Peyer's patch (tissue), 4 donors: ENCODE data around the gene TSHZ3. TPM values are rescaled to one million over a fixed set of nuclear protein-coding genes. Genes with fewer than 3 reads are reported as not detected.

Experiments used
- DNase-seq, 3 donors: peaks; one replicate each; pipeline ENCODE4 v3.0.0-alpha.2; 2017 to 2019
- H3K27ac ChIP-seq, 4 donors: fragments of 200-600 bp; sonication (generic); one replicate each; pipeline ENCODE4 v1.5.1; 2016 to 2019
- H3K27me3 ChIP-seq, 2 donors: fragments of 200-600 bp; sonication (generic); one replicate each; pipeline ENCODE4 v1.5.1; 2019
- H3K36me3 ChIP-seq, 3 donors: fragments of 200-600 bp; sonication (generic); one replicate each; pipeline ENCODE4 v1.5.1; 2016 to 2019
- H3K4me1 ChIP-seq, 4 donors: fragments of 200-600 bp; sonication (generic); one replicate each; pipeline ENCODE4 v1.5.1; 2016 to 2019
- H3K4me3 ChIP-seq, 4 donors: fragments of 200-600 bp; sonication (generic); 1 replicate in 3 of 4; 2 replicates in 1 of 4; pipeline ENCODE4 v1.5.1; 2016 to 2019; ENCODE audit warnings: mild to moderate bottlenecking in 1 of 4
- H3K9me3 ChIP-seq, 4 donors: fragments of 200-600 bp; sonication (generic); one replicate each; pipeline ENCODE4 v1.5.1; 2016 to 2019; ENCODE audit warnings: mild to moderate bottlenecking in 1 of 4
- POLR2A ChIP-seq, 2 donors: fragments of 450-650 bp; IDR thresholded peaks; one replicate each; pipeline ENCODE4 v1.5.1; 2017; ENCODE audit warnings: antibody characterized with exemption in 2 of 2, mild to moderate bottlenecking in 2 of 2, moderate library complexity in 2 of 2
- total RNA-seq, 4 donors: library from RNA; depleted of rRNA; stranded (reverse); fragments of >200 nt; gene quantifications; one replicate each; pipeline ENCODE4 v1.1.0, GENCODE V29; 2016
- TF ChIP-seq, protein P1 (sequence below), 6 experiments: fragments of 450-650 bp in 4 of 6; fragments of 200-600 bp in 2 of 6; sonication (generic) in 1 of 6; IDR thresholded peaks; one replicate each; pipeline ENCODE4 v1.5.1; 2017 to 2019; ENCODE audit warnings: antibody characterized with exemption in 6 of 6, mild to moderate bottlenecking in 3 of 6, moderate library complexity in 1 of 6

The TSHZ3 gene
- total RNA-seq, 4 donors from 2014 or later: 0.70 to 14.0 (median 3.0) TPM

DNA sequence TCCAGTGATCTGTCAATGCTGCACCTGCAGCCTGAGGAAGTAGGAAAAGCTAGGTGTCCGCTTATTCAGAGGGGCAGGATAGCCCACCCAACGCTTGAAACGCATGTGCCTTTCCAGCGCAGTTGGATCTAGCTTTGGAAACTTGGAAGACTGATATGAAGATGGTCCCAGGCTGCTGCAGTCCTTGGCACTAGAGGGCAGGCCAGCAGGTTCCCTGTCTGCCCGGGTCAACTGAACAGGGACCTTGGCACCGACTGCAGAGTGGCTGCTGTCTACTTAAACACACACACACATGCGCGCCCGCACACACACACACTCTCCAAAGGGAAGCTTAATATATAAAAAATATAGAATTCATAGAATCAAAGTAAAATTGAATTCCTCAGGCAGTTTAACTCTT lies 100.0 kb downstream of the TSHZ3 start:
- Histone ChIP-seq H3K4me1 (no peaks in the 10 kb centered on the region), H3K27ac (no peak overlapping the region), H3K27me3 (no peaks in the 10 kb centered on the region), H3K4me3 (no peak overlapping the region), H3K36me3 (no peaks in the 10 kb centered on the region), H3K9me3 (no peaks in the 10 kb centered on the region)
- no peak for DNase-seq
- no peak for TF ChIP-seq POLR2A (IDR thresholded peaks at IDR 0.05)
- TF ChIP-seq, protein P1, sequence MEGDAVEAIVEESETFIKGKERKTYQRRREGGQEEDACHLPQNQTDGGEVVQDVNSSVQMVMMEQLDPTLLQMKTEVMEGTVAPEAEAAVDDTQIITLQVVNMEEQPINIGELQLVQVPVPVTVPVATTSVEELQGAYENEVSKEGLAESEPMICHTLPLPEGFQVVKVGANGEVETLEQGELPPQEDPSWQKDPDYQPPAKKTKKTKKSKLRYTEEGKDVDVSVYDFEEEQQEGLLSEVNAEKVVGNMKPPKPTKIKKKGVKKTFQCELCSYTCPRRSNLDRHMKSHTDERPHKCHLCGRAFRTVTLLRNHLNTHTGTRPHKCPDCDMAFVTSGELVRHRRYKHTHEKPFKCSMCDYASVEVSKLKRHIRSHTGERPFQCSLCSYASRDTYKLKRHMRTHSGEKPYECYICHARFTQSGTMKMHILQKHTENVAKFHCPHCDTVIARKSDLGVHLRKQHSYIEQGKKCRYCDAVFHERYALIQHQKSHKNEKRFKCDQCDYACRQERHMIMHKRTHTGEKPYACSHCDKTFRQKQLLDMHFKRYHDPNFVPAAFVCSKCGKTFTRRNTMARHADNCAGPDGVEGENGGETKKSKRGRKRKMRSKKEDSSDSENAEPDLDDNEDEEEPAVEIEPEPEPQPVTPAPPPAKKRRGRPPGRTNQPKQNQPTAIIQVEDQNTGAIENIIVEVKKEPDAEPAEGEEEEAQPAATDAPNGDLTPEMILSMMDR (IDR thresholded peaks at IDR 0.05): no peak

DNA sequence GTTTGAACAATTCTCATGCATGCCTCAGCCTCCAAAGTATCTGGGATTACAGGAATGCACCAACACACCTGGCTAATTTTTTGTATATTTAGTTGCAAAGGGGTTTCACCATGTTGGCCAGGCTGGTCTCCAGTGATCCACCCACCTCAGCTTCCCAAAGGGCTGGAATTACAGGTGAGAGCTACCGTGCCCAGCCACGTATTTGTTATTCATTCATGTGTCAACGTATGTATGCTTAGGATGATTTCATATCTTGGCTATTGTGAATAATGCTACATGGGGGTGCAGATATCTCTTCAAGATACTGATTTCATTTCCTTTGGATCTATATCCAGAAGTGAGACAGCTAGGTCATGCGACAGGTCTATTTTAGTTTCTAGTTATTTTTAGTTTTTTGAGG lies 113.4 kb downstream of the TSHZ3 start:
- TF ChIP-seq, protein P1 (IDR thresholded peaks at IDR 0.05): no peak
- no peak for TF ChIP-seq POLR2A (IDR thresholded peaks at IDR 0.05)
- no peaks in the 10 kb centered on the region for H3K9me3 ChIP-seq
- no peak overlapping the region for H3K27ac ChIP-seq
- H3K4me3 ChIP-seq: no peak overlapping the region
- no peak for DNase-seq
- no peaks in the 10 kb centered on the region for H3K27me3 ChIP-seq
- H3K4me1 ChIP-seq: no peaks in the 10 kb centered on the region
- no peaks in the 10 kb centered on the region for H3K36me3 ChIP-seq

- no peaks in the 10 kb centered on the region for H3K36me3 ChIP-seq
- H3K9me3 ChIP-seq: no peaks in the 10 kb centered on the region
- no peaks in the 10 kb centered on the region for H3K27me3 ChIP-seq
- no peak for TF ChIP-seq POLR2A (IDR thresholded peaks at IDR 0.05)
- TF ChIP-seq, protein P1 (IDR thresholded peaks at IDR 0.05): no peak
- H3K27ac ChIP-seq: no peak overlapping the region
- H3K4me3 ChIP-seq: no peak overlapping the region
- DNase-seq: no peak
- H3K4me1 ChIP-seq: no peaks in the 10 kb centered on the region
Observed at GRCh38 chr19:31233295-31233800, 115.9 kb downstream of the TSHZ3 start.

DNA sequence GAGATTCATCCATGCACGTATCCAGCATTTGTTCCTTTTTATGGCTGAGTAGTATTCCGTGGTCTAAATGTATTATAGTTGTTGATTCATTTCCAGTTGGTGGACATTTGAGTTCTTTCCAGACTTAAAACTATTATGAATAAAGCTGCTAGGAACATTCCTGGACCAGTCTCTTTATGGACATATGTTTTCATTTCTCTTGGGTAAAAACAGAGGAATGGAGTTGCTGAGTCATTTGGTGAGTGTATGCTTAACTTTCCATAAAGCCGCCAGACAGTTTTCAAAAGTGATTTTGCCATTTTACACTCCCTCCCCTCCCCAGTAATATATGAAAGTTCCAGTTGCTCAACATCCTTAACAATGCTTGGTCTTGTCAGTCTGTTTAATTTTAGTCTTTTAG lies 116.4 kb downstream of the TSHZ3 start:
- Histone ChIP-seq H3K4me1 (no peaks in the 10 kb centered on the region), H3K27me3 (no peaks in the 10 kb centered on the region), H3K9me3 (no peaks in the 10 kb centered on the region), H3K4me3 (no peak overlapping the region), H3K27ac (no peak overlapping the region), H3K36me3 (no peaks in the 10 kb centered on the region)
- no peak for DNase-seq
- TF ChIP-seq, protein P1 (IDR thresholded peaks at IDR 0.05): no peak

GRCh38 chr19:31232180-31232579 lies 117.1 kb downstream of the TSHZ3 start:
- Histone ChIP-seq H3K27me3 (no peaks in the 10 kb centered on the region), H3K27ac (no peak overlapping the region), H3K36me3 (no peaks in the 10 kb centered on the region), H3K9me3 (no peaks in the 10 kb centered on the region), H3K4me1 (no peaks in the 10 kb centered on the region), H3K4me3 (no peak overlapping the region)
- TF ChIP-seq POLR2A (IDR thresholded peaks at IDR 0.05): no peak
- TF ChIP-seq, protein P1 (IDR thresholded peaks at IDR 0.05): no peak
- no peak for DNase-seq

GRCh38 chr19:31231237-31231636 lies 118.0 kb downstream of the TSHZ3 start:
- H3K27ac ChIP-seq: no peak overlapping the region
- no peaks in the 10 kb centered on the region for H3K27me3 ChIP-seq
- H3K9me3 ChIP-seq: no peaks in the 10 kb centered on the region
- DNase-seq: no peak
- no peak overlapping the region for H3K4me3 ChIP-seq
- TF ChIP-seq, protein P1 (IDR thresholded peaks at IDR 0.05): no peak
- TF ChIP-seq POLR2A (IDR thresholded peaks at IDR 0.05): no peak
- no peaks in the 10 kb centered on the region for H3K36me3 ChIP-seq
- H3K4me1 ChIP-seq: no peaks in the 10 kb centered on the region
